HG02642 (cell line): ENCODE data around the gene MT1HL1.
A peak's percentile ranks its signal among the peaks of the same experiment; 100 is the strongest.

Experiments used
- ATAC-seq: cut with Tn5 transposase; IDR thresholded peaks from one replicate; pipeline ENCODE4 v1.9.1; 2021; ENCODE audit warnings: mild to moderate bottlenecking; ENCODE audit not compliant: unreplicated experiment, poor library complexity

MT1HL1 gene

DNA sequence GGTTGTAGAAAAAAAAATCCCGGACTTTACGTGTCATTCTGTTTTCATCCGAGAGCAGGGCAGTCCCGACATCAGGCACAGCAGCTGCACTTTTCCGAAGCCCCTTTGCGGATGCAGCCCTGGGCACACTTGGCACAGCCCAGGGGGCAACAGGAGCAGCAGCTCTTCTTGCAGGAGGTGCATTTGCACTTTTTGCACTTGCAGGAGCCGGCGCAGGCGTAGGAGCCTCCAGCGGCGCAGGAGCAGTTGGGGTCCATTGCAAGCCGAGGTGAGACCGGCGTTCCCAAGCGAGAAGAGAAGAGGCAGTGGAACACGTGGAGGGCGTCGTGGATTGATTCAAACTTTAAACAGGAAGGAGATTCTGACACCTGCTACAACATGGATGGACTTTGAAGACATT lies at the start of gene MT1HL1:
Gene MT1HL1, minus strand, starts transcription at position 326 of the 400 bp plus-strand sequence. Its CDS starts 69 bp downstream, at position 257.
- no peak for ATAC-seq

DNA sequence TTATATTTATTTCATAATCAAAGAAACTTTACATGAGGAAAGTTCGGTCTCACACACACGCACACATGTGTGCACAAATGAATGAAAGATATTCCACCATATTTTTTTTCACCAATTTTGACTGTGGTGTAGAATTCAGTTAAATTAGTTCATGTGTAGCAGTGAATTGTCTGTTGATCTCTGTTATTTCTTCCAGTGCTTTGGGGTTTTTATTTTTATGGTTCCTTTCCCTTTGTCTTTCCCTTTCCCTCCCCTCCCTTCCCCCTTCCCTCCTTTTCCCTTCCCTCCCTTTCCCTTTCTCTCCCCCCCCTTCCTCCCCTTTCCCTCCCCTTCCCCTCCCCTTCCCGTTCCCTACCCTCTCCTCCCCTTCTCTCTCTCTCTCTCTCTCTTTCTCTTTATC lies 46.7 kb upstream of the MT1HL1 start:
- ATAC-seq = no peak

DNA sequence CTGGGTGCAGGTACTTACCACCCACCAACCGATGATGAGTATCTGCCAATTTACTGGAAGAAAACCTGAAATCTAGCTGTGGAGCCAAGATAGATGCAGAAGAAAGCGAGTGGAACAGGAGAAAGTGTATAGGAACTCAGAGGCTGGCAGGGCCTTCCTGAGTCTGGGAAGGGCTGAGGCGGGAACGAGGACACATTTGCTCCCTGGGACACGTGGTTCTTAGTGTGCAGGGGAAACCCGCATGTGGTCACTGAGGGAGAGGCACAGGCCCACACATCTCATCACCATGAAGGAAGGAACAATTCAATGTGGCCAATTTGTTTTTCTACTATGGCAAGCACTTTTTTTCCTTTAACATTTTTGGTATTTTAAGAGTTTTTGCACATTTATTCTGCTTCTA lies 45.9 kb upstream of the MT1HL1 start:
- ATAC-seq = no peak

DNA sequence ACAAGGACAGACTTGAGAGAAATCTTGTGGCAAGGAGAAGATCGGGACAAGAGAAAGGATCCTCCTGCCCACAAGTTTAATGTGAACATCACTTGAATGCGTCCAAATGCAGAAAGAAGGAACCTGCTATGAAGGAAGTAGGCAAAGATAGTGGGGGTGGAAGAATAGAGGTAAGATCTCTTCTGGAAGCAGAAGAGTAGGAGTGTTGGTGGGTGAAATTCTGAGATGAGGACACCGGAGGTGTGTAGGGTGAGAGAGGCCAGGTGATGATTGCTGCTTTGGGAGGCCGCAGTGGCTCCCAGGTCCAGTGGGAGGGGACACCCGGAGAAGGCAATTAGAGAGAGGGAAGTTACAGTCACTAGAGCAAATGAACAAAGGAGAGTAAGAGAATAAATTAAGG lies 44.6 kb upstream of the MT1HL1 start:
- no peak for ATAC-seq

DNA sequence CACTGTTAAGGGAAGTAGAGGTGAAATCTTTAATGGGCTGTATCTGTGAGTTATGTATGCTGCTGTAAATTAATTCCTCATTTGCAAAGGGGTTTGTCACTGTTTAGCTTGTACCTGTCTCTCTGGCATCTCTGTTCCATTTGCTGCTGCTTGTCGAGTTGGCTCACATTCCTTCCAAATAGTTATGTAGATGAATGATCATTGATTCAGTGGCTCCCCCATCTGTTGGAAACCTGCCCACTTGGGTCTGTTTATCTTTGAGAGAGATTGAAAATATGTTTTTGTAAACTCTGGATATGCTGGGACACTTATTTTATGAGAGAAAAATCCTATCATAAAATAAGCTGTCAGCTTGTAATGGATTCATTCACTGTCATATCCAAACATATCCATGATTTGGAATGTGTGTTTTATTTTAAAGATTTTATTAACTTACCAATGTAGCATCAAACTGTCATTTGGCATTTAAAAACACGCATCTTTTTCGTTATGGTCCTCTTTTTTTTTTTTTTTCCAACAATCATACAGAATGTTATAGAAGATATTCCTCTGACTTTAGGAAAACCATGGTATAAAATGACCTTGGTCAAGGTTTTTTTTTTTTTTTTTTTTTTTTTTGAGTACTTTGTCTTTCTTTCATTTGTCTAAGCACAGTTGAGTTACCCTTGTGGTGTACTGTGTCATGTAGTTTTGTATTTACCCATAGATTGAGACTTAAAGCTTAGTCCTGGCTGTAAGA lies 41.2 kb upstream of the MT1HL1 start:
- no peak for ATAC-seq

DNA sequence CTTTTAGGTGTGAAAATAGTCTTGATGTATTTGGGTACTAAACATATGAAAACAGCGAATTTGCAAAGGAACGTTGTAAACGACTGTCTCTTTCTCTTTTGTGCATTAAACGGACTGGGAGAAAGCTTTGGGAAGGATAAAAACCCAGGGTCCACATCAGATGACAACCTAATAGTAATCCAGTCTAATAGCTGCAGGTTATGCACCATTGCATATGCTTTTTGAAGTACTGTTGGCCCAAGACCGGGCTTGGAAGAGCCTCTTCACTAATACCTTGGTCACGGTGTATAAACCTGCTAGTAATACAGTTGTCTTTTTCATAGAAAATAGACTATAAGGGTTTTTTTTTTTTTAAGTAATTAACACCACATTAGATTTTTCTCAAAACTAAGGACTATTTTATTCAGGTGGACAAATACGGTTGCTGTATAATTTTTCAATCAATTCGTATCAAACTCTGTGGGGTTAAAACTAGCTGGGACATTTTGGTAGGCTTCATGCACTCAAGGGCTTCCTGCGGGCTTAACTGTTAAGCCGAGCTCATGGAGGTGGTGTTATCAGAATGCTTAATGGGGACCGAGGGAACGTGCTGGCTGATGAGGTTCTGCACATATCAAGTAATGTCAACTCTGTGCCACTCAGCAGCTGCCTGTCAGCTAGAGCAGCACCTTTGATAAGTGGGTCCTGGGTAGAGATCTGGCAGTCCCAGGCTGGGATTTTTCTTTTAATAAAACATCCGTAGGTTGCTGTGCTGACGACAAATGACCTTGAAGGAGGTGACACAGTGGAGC lies 39.8 kb upstream of the MT1HL1 start:
- ATAC-seq = no peak

DNA sequence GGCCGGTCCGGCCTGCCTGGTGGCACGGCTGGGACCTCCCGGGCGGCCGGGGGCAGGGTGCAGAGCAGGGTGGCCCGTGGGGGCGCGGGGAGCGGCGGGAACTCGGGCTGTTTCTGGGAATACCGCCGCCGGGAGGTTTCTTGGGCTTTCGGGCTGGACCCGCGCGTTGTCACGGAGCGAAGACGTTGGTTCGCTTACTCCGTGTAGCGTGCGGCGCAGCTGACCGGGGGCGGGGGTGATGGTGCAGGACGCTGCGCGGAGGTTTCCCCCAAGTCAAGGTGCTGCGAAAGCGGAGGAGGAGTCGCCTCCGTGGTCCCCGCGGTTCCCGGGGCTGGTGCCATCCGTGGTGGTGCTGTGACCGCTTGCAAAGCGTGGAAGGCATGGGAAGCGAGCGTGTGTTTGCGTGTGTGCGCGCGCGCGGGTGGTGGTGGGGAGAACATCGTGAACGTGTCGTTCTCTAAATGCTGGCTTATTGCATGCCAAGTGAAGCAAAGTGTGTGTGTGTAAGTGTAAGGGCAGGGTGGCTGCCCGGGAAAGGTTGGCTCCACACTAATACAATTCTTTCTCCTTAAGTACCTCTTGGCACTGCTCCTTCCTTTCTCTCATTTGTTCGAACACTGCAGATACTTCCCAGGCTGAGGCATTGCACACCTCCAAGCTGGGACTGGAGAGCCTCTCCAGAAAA lies 38.8 kb upstream of the MT1HL1 start:
- ATAC-seq = no peak

DNA sequence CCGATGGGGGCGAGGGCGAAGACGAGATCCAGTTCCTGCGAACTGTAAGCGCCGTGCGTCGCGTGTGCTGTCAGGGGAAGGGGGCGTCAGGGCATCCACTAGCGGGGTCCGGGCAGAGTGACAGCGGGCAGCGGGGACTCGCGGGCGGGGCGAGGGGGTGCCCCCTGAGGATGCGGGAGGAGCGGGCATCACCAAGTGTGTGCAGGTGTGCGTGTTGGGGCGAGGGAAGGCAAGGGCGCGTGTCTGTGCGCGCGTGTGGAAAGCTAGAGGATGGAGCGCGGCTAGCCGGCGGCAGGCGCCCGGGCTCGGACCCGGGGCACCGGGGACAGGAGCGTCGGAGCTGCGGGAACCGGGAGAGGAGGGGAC lies 38.3 kb upstream of the MT1HL1 start:
- no peak for ATAC-seq

DNA sequence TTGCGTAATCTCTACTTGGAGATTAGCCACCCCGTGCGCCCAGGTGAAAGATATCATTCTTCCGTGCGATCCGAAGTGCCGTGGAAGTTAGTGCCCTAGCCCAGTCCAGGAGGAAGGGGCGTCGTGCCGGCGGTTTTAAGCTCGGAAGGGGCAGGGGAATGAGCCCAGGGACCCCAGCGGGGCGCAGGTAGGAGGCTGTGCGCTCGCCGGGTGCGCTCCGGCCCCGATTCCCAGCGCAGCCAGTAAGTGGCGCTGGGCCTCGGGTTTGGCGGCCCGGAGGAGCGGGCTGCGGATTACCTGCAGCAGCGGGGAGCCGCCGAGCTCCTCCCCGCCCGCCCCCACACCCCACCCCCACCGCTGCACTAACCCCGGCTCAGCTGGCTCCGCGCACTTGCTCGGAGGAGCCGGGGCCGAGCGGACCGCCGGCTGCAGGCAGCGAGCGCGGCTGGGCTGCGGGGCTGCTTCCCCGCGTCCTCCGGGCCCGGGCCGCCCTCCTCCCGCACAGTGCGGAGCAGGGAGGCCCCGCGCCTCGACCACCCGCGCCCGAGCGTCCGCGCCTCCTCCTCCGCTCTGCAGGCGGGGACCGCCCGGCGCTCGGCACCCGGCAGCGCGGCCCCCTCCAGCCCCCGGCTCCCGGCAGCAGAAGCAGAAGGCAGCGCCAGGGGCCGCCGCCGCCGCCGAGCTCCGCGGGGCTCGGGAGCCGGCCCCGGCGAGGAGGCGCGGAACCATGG lies 37.7 kb upstream of the MT1HL1 start, which contains the start of gene RYR2:
Gene RYR2, plus strand, starts transcription at position 390 of the 731 bp plus-strand sequence. Its CDS starts 338 bp downstream, at position 728.
- no peak for ATAC-seq

DNA sequence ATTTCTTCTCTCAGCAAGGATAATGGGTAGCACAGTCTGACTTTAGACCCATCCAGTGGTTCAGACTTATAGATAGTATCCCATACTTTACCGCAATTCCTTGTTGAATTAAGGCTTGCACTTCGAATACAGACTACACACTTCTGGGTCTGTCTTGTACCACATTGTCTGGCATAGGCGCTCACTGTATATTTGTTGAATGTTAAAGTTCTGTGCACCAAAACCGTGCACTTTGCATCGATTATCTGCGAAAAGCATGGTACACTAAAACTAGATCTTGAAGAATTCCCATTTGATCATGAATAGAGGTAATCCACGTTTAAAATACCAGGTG lies 37.2 kb upstream of the MT1HL1 start:
- no peak for ATAC-seq

DNA sequence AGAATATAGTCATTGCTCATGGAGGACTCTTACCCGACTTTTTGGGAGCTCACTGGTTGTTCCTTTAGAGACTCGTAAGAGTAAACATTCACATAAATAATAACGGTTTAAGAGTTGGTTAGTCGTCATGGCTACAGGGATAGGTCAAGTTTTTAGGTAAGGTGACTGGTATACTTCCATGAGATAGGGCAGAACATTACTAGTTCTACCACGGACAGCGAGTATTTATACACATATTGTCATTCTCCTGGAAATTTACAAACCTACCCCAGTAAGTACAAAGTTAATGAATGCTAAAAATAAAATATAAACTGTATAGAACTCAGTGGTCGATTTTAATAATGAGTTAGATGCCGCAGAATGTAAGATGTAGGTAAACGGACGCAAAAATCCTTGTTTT lies 36.6 kb upstream of the MT1HL1 start:
- no peak for ATAC-seq

DNA sequence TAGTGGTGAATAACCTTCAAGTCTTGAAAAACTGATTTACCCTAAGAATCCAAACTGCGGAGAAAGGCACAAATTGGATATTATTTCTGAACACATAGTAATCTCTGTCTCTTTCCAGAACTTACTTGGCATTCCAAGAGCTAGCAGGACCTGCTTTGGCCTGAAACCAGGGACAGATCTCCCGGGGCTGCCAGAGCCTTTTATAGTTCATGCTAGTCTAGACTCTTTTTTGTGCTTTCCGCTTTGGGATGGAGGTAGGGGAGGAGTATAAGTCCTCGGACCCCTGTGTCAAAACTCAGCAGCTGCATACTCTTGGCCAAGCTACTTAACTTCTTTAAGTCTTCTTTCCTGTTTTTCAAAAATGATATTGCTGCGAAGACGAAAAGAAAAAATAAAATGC lies 34.0 kb upstream of the MT1HL1 start:
- ATAC-seq = no peak

DNA sequence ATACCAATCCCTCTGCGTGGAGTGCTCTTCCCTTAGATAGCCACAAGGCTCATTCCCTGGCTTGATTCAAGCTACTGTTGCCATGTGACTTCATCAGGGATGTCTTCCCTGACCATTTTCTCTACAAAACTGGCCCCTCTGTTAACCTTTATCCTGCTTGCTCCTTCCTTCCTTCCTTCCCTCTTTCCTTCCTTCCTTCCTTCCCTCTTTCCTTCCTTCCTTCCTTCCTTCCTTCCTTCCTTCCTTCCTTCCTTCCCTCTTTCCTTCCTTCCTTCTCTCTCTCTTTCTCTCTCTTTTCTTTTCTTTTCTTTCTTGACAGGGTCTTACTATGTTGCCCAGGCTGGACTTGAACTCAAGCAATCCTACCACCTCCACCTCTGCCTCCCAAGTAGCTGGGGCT lies 31.5 kb upstream of the MT1HL1 start:
- ATAC-seq = no peak

DNA sequence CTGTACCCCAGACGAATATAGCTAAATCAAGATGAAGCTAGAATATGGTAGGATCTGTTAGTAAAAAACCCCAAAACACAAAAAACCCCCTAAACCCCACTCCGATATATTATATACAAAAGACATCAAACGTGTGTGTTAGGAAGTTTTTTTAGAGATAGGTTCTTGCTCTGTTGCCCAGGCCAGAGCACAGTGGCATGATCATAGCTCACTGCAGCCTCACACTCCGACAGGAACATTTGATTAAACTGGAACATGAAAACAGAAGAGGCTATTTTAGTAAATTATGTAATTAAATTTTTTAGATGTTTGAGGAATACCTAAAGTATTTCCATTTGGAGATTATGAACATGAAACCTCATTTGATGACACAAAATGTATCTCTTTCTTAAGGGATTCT lies 29.6 kb upstream of the MT1HL1 start:
- ATAC-seq = no peak

DNA sequence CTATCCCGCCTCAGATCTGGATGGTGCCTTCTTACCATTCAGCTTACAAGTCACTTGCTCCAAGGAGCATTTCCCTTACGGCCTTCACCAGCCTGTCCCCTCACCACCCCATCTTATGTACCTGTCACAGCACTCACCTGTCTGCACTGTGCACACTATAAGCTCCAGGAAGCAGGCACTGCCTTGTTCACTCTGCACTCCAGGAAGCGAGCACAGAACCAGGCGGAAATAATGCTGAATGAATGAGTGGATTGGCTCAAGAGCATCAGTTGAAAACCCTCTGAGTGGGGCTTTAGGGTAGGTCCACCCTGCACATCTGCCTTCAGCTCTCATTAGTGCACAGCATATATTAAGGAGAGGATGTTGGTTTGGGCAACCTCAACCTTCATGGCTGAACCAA lies 28.8 kb upstream of the MT1HL1 start:
- no peak for ATAC-seq

DNA sequence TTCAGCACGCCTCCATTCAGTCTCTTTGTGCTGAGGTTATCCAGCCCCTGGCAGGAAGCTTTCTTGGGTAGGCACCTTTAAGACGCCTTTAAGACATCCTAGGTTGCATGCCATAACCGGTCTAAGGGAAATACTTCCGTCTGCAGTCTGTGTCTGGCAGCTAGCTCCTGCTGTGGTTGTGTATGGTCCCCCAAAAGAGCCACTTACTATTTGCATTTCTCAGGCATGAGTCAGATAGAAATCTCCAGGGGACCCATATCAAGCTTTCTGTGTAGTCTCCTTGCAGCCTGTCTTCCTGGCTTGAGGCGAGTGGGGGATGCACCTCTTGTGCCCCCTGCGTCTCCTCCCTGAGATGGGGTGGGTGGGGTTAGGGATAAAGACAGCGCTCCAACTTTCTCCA lies 27.8 kb upstream of the MT1HL1 start:
- ATAC-seq = peak; percentile 86

DNA sequence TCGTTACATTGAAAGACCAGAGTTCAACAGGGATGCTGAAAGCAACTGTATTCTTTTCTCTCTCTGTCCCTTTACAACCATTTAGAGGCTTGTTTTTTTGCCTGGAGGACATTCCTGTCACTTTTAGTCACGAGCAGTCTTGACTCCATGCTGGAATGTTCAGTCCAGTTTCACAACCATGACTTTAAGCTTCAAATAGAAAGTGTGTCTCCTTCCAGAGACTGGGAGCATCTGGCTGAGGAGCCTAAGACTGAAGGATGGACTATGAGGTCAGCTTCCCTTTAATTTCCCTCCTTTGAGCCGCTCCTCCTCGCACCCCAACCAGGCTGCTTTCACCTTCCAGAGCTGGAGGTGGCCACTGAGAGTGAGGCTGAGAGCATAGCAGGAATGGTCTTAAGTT lies 27.2 kb upstream of the MT1HL1 start:
- no peak for ATAC-seq

DNA sequence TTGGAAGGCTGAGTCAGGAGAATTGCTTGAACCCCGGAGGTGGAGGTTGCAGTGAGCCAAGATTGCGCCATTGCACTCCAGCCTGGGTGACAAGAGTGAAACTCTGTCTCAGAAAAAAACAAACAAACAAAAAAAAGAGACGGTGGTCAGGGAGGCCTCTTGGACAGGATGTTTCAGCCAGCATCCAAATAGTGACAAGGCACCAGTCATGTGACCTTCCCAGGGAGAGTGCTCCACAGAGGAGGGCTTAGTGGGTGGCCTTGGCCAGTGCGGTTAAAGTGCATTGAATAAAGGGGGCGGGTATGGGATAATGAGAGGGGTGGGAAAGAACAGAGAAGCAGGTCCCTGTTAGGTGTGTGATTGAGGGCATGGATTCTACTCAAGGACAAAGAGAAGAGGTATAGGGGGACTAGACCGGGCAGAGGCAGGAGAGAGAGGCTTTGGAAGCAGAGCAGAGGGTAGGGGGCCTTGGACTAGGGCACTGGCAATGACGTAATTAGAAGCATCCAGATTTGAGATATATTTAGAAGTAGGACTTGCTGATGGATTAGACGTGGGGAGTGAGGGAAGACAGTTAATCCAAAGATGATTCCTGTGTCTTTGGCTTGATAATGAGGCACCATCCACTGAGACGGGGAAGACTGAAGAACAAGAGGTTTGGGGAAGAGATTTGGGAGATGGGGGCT lies 25.8 kb upstream of the MT1HL1 start:
- ATAC-seq = no peak

DNA sequence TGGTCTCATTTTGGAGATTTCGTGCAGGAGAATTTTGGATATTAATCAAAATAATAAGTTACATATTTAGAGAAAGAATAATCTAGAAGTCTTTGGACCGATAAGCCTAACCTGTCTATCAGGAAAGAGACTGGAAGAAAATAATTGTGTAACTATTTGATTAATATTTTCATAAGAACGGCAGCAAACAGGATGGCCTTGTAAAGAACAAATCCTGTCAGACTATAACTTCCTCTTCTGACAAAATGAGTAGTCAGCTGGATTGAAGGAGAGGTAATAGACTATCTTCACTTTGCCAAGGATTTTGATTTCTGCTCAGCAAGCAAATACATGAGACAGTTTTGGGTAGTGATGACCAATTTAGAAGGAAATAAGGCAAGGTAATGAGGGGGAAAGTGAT lies 25.0 kb upstream of the MT1HL1 start:
- ATAC-seq = no peak
